CD14-positive monocyte (primary cell): ENCODE results near the gene TMEM119. TPM values are rescaled to one million over a fixed set of nuclear protein-coding genes. Genes with fewer than 3 reads are reported as not detected.
A peak's percentile ranks its signal among the peaks of the same experiment; 100 is the strongest.

Experiments
- DNase-seq, 3 donors: peaks; one replicate each; pipeline ENCODE4 v3.0.0-alpha.2; 2011 to 2022
- H2AFZ ChIP-seq: 2 replicates; pipeline ENCODE4 v1.6.0; 2012; ENCODE audit warnings: mild to moderate bottlenecking, low read depth, low read length, inconsistent platforms; ENCODE audit not compliant: insufficient read depth, poor library complexity, severe bottlenecking
- H3K27ac ChIP-seq, 2 donors: 1 replicate in 1 of 2; 2 replicates in 1 of 2; pipeline ENCODE4 v1.5.1; 2012 to 2013; ENCODE audit warnings: low read length in 2 of 2, control low read depth in 1 of 2, inconsistent platforms in 1 of 2, low read depth in 1 of 2, mild to moderate bottlenecking in 1 of 2
- H3K27me3 ChIP-seq, 2 donors: one replicate each; pipeline versions ENCODE4 v1.6.0 to v1.6.1; 2011 to 2013; ENCODE audit warnings: low read length in 2 of 2; ENCODE audit not compliant: control insufficient read depth in 2 of 2, insufficient read depth in 2 of 2
- H3K36me3 ChIP-seq, 2 donors: replicated peaks in 1 of 2; 1 replicate in 1 of 2; 2 replicates in 1 of 2; pipeline versions ENCODE4 v1.5.1 to v1.6.1; 2012 to 2013; ENCODE audit warnings: low read length in 2 of 2, control low read depth in 1 of 2, inconsistent platforms in 1 of 2, mild to moderate bottlenecking in 1 of 2; ENCODE audit not compliant: insufficient read depth in 2 of 2, control insufficient read depth in 1 of 2
- H3K4me1 ChIP-seq, 2 donors: 1 replicate in 1 of 2; 2 replicates in 1 of 2; pipeline versions ENCODE4 v1.5.1 to v1.6.1; 2012 to 2013; ENCODE audit warnings: low read length in 2 of 2, control low read depth in 1 of 2, inconsistent platforms in 1 of 2, mild to moderate bottlenecking in 1 of 2, moderate library complexity in 1 of 2; ENCODE audit not compliant: insufficient read depth in 2 of 2, control insufficient read depth in 1 of 2
- H3K4me2 ChIP-seq: replicated peaks from 2 replicates; pipeline ENCODE3; 2012; ENCODE audit warnings: low read length, moderate library complexity, mild to moderate bottlenecking; ENCODE audit not compliant: poor library complexity, severe bottlenecking; ENCODE audit errors: extremely low read depth
- H3K4me3 ChIP-seq, 3 experiments: fragments of 200-600 bp in 1 of 3; sonication (generic) in 1 of 3; replicated peaks in 1 of 3; 1 replicate in 2 of 3; 2 replicates in 1 of 3; pipeline ENCODE4 v1.5.1; 2011 to 2013; ENCODE audit warnings: low read length in 3 of 3, mild to moderate bottlenecking in 3 of 3, control low read depth in 2 of 3, low read depth in 2 of 3, inconsistent platforms in 1 of 3, moderate library complexity in 1 of 3
- H3K79me2 ChIP-seq: 2 replicates; pipeline ENCODE4 v1.6.0; 2012; ENCODE audit warnings: mild to moderate bottlenecking, control low read depth, inconsistent platforms, low read length, moderate library complexity; ENCODE audit not compliant: insufficient read depth
- H3K9ac ChIP-seq: 2 replicates; pipeline ENCODE4 v1.6.0; 2017; ENCODE audit warnings: low read length, mild to moderate bottlenecking; ENCODE audit not compliant: insufficient read depth, poor library complexity, severe bottlenecking
- H3K9me3 ChIP-seq, 2 donors: replicated peaks in 1 of 2; 1 replicate in 1 of 2; 2 replicates in 1 of 2; pipeline versions ENCODE4 v1.5.1 to v1.6.1; 2012 to 2013; ENCODE audit warnings: low read length in 2 of 2, control low read depth in 1 of 2; ENCODE audit not compliant: control insufficient read depth in 1 of 2, insufficient read depth in 1 of 2
- H4K20me1 ChIP-seq: 2 replicates; pipeline ENCODE4 v1.6.0; 2012; ENCODE audit warnings: mild to moderate bottlenecking, low read length, control low read depth, moderate library complexity; ENCODE audit not compliant: insufficient read depth
- H3K27ac Mint-ChIP-seq, 7 donors: one replicate each; pipeline ENCODE4 v1.8.0; 2020; ENCODE audit warnings: mild to moderate bottlenecking in 7 of 7, mixed read lengths in 7 of 7, moderate library complexity in 6 of 7, inconsistent platforms in 2 of 7
- H3K27me3 Mint-ChIP-seq, 3 donors: one replicate each; pipeline ENCODE4 v1.8.0; 2021 to 2022; ENCODE audit warnings: low read depth in 3 of 3, mild to moderate bottlenecking in 3 of 3, mixed read lengths in 3 of 3, moderate library complexity in 3 of 3, inconsistent platforms in 1 of 3
- H3K36me3 Mint-ChIP-seq, 2 donors: one replicate each; pipeline ENCODE4 v1.8.0; 2020; ENCODE audit warnings: mixed read lengths in 2 of 2, inconsistent platforms in 1 of 2, mild to moderate bottlenecking in 1 of 2
- H3K4me1 Mint-ChIP-seq: one replicate; pipeline ENCODE4 v1.8.0; 2020; ENCODE audit warnings: mild to moderate bottlenecking, mixed read lengths
- H3K4me3 Mint-ChIP-seq, 2 donors: one replicate each; pipeline ENCODE4 v1.8.0; 2020; ENCODE audit warnings: mild to moderate bottlenecking in 2 of 2, mixed read lengths in 2 of 2, moderate library complexity in 1 of 2
- H3K9me3 Mint-ChIP-seq, 7 donors: one replicate each; pipeline ENCODE4 v1.8.0; 2020 to 2022; ENCODE audit warnings: mixed read lengths in 7 of 7, mild to moderate bottlenecking in 6 of 7, moderate library complexity in 6 of 7, inconsistent platforms in 2 of 7
- WGBS: methylation state at CpG from one replicate; pipeline ENCODE4 v1.1.5; 2013; ENCODE audit warnings: missing lambda C conversion rate; ENCODE audit not compliant: insufficient coverage; 5-methylcytosine and 5-hydroxymethylcytosine counted together
- intact Hi-C, 2 donors: fragments of 100-400 bp; cut with micrococcal nuclease; formaldehyde crosslinking; loops; one replicate each; pipeline versions ENCODE4 v1.15.0 to v1.15.1; 2023
- polyA plus RNA-seq, 3 donors: library from polyadenylated mRNA; depleted of rRNA in 1 of 3; unstranded in 2 of 3; stranded (reverse) in 1 of 3; fragments of 300-500 nt in 2 of 3; fragments of >200 nt in 1 of 3; fragmentation: Illumina TruSeq in 2 of 3; gene quantifications; 1 replicate in 2 of 3; 2 replicates in 1 of 3; pipeline ENCODE4 v1.2.3, GENCODE V29; 2012 to 2021
- TF ChIP-seq, protein P1 (sequence below): fragments of 200-600 bp; IDR thresholded peaks from one replicate; pipeline ENCODE4 v1.8.0; 2022; ENCODE audit warnings: antibody characterized with exemption, mild to moderate bottlenecking

The TMEM119 gene
- polyA plus RNA-seq, 3 donors, result 0.18 to 0.85 (median 0.56) TPM

DNA sequence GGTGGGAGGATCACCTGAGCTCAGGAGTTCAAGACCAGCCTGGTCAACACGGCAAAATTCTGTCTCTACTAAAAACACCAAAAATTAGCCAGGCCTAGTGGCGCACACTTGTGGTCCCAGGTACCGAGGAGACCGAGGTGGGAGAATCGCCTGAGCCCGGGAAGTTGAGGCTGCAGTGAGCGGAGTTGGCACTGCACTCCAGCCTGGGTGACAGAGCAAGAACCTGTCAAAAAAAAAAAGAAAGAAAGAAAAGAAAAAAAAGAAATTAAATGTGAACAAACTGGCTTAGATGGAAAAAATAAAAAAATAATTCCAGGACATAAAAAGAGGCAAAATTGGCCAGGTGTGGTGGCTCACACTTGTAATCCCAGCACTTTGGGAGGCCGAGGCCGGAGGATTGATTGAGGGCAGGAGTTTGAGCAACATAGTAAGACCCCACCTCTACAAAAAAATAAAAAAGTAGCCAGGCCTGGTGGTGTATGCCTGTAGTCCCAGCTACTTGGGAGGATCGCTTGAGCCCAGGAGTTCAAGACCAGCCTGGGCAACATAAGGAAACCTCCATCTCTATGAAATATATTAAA lies 3.5 kb downstream of the TMEM119 start:
- Histone ChIP-seq H4K20me1 (no peaks in the 10 kb centered on the region), H3K27ac (no peak overlapping the region), H3K27me3 (no peaks in the 10 kb centered on the region), H3K4me1 (no peaks in the 10 kb centered on the region), H3K9me3 (no peaks in the 10 kb centered on the region), H3K79me2 (no peaks in the 10 kb centered on the region), H3K4me2 (no peak overlapping the region), H3K36me3 (no peaks in the 10 kb centered on the region), H2AFZ (no peak overlapping the region), H3K4me3 (no peak overlapping the region), H3K9ac (no peak overlapping the region)
- TF ChIP-seq, protein P1, sequence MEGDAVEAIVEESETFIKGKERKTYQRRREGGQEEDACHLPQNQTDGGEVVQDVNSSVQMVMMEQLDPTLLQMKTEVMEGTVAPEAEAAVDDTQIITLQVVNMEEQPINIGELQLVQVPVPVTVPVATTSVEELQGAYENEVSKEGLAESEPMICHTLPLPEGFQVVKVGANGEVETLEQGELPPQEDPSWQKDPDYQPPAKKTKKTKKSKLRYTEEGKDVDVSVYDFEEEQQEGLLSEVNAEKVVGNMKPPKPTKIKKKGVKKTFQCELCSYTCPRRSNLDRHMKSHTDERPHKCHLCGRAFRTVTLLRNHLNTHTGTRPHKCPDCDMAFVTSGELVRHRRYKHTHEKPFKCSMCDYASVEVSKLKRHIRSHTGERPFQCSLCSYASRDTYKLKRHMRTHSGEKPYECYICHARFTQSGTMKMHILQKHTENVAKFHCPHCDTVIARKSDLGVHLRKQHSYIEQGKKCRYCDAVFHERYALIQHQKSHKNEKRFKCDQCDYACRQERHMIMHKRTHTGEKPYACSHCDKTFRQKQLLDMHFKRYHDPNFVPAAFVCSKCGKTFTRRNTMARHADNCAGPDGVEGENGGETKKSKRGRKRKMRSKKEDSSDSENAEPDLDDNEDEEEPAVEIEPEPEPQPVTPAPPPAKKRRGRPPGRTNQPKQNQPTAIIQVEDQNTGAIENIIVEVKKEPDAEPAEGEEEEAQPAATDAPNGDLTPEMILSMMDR, result no peak
- peaks cover 0 to 1% (median 0%) of the 10 kb centered on the region in 7 donors for H3K9me3 Mint-ChIP-seq
- H3K4me1 Mint-ChIP-seq, result peaks cover 6% of the 10 kb centered on the region
- H3K4me3 Mint-ChIP-seq, result no peak overlapping the region
- peaks cover 0 to 6% (median 1%) of the 10 kb centered on the region in 3 donors for H3K27me3 Mint-ChIP-seq
- no peaks in the 10 kb centered on the region for H3K36me3 Mint-ChIP-seq
- intact Hi-C loops, result no loop called here
- DNase-seq, result no peak
- 100% methylated on average over 5 of the region's 10 CpGs for WGBS
- H3K27ac Mint-ChIP-seq, result no peak overlapping the region

DNA sequence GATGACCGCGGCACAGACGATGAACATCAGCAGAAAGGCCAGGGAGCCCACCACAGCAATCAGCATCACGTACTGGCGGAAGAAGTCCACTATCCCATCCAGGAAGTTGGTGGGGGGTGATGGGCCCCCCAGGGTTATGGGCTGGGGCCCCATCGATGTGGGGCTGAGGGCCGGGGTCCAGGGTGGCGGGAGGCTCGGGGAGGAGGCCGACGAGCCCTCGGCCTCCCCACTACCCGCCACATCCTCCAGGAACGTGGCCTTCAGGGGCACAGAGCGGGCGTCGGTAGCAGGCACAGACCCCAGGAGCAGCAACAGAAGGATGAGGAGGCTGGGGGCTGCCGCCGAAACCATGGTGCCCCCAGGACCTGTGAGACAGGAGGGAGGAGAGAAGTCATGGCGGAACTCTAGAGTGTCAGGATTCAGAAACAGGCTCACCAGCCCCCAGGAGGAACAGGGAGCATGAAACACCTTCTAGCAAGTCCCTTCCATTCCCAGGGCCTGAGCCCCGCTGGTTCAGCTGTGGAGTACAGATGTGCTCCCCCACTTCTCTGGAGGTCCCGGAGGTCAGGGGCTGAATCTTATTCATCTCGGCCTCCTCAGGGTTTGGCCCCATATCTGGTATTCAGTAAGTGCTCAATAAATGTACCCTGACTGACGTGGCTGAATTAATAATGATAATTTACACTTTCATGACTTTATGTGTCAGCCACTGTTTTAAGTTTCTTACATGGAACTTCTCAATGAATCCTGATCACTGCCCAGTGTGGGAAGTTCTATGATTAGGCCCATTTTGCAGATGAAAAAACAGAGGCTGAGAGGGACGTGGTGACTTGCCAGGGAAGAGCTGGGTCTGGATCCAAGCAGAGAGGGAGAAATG lies 5.6 kb downstream of the TMEM119 start:
- WGBS, result 97% methylated on average over 6 of the region's 25 CpGs
- DNase-seq, result no peak
- Histone ChIP-seq H2AFZ (no peak overlapping the region), H3K27ac (no peak overlapping the region), H3K4me1 (no peaks in the 10 kb centered on the region), H3K4me3 (no peak overlapping the region), H3K36me3 (no peaks in the 10 kb centered on the region), H3K9me3 (no peaks in the 10 kb centered on the region), H4K20me1 (no peaks in the 10 kb centered on the region), H3K4me2 (no peak overlapping the region), H3K27me3 (no peaks in the 10 kb centered on the region), H3K9ac (no peak overlapping the region), H3K79me2 (no peaks in the 10 kb centered on the region)
- no peaks in the 10 kb centered on the region for H3K36me3 Mint-ChIP-seq
- no peaks in the 10 kb centered on the region for H3K4me1 Mint-ChIP-seq
- H3K27ac Mint-ChIP-seq, result peak overlapping the region in 1 of 7 donors; percentile 66
- intact Hi-C loops, result no loop called here
- peaks cover 0 to 4% (median 2%) of the 10 kb centered on the region in 3 donors for H3K27me3 Mint-ChIP-seq
- H3K4me3 Mint-ChIP-seq, result no peak overlapping the region
- TF ChIP-seq, protein P1, result no peak
- no peaks in the 10 kb centered on the region for H3K9me3 Mint-ChIP-seq
